Measurements from ENCODE around the gene ZBED5. TPM values are rescaled to one million over a fixed set of nuclear protein-coding genes. Genes with fewer than 3 reads are reported as not detected.

ZBED5 gene
- total and polyA plus RNA-seq, 9 donors: 27.8 to 69.4 (median 49.1) TPM

- intact Hi-C loops (cut with DNase I): loop anchor here in 1 of 4 donors (5.0 to 10.0 kb wide), 2 partner anchors 39 to 78 kb away; partner anchors contain the start of gene EIF4G2
- Histone ChIP-seq H3K27me3 (no peaks in the 10 kb centered on the region), H3K4me1 (ENCODE audit: insufficient read depth) (no peaks in the 10 kb centered on the region), H3K36me3 (no peaks in the 10 kb centered on the region), H3K9me3 (no peaks in the 10 kb centered on the region), H3K4me3 (no peak overlapping the region), H3K27ac (no peak overlapping the region)
- DNase-seq: no peak
- TF ChIP-seq POLR2A (IDR thresholded peaks at IDR 0.05) (no peak), CTCF (IDR thresholded peaks at IDR 0.05) (no peak), EP300 (IDR thresholded peaks at IDR 0.05) (no peak)
Observed at GRCh38 chr11:10846660-10847059, 11.2 kb downstream of the ZBED5 start.

- no peaks in the 10 kb centered on the region for H3K4me1 ChIP-seq (ENCODE audit: insufficient read depth)
- H3K36me3 ChIP-seq: no peaks in the 10 kb centered on the region
- DNase-seq: no peak
- H3K27ac ChIP-seq: no peak overlapping the region
- H3K27me3 ChIP-seq: no peaks in the 10 kb centered on the region
- intact Hi-C loops (cut with DNase I): loop anchor here in 1 of 4 donors (5.0 to 10.0 kb wide), 2 partner anchors 38 to 79 kb away; partner anchors contain the start of gene EIF4G2
- H3K4me3 ChIP-seq: no peak overlapping the region
- 67 to 89% (median 73%) methylated on average over 2 of the region's 2 CpGs for WGBS, 3 donors
- no peaks in the 10 kb centered on the region for H3K9me3 ChIP-seq
- TF ChIP-seq POLR2A (IDR thresholded peaks at IDR 0.05) (no peak), EP300 (IDR thresholded peaks at IDR 0.05) (no peak), CTCF (IDR thresholded peaks at IDR 0.05) (no peak)
Observed at GRCh38 chr11:10845589-10845988, 12.3 kb downstream of the ZBED5 start.

- no peaks in the 10 kb centered on the region for H3K36me3 ChIP-seq
- no peaks in the 10 kb centered on the region for H3K4me1 ChIP-seq (ENCODE audit: insufficient read depth)
- H3K9me3 ChIP-seq: no peaks in the 10 kb centered on the region
- no peak overlapping the region for H3K27ac ChIP-seq
- TF ChIP-seq POLR2A (IDR thresholded peaks at IDR 0.05): no peak
- TF ChIP-seq CTCF (IDR thresholded peaks at IDR 0.05): no peak
- no peak for TF ChIP-seq EP300 (IDR thresholded peaks at IDR 0.05)
- H3K27me3 ChIP-seq: no peaks in the 10 kb centered on the region
- no peak overlapping the region for H3K4me3 ChIP-seq
- no peak for DNase-seq
- intact Hi-C loops (cut with DNase I): loop anchor here in 1 of 4 donors (5.0 to 10.0 kb wide), 2 partner anchors 37 to 80 kb away; partner anchors contain the start of gene EIF4G2
Observed at GRCh38 chr11:10844796-10845195, 13.1 kb downstream of the ZBED5 start.

- Histone ChIP-seq H3K9me3 (no peaks in the 10 kb centered on the region), H3K27ac (no peak overlapping the region), H3K27me3 (no peaks in the 10 kb centered on the region), H3K4me1 (ENCODE audit: insufficient read depth) (no peaks in the 10 kb centered on the region), H3K36me3 (no peaks in the 10 kb centered on the region), H3K4me3 (no peak overlapping the region)
- DNase-seq: no peak
- intact Hi-C loops (cut with DNase I): loop anchor here in 1 of 4 donors (10.0 kb wide), 1 partner anchor 80 kb away; no protein-coding TSS in a partner anchor
- TF ChIP-seq CTCF (IDR thresholded peaks at IDR 0.05) (no peak), POLR2A (IDR thresholded peaks at IDR 0.05) (no peak), EP300 (IDR thresholded peaks at IDR 0.05) (no peak)
Observed at GRCh38 chr11:10844356-10844755, 13.5 kb downstream of the ZBED5 start.

All from ovary (tissue), 9 donors.